GM12878 (cell line): Measurements from ENCODE around the gene CACTIN. TPM values are rescaled to one million over a fixed set of nuclear protein-coding genes. Genes with fewer than 3 reads are reported as not detected.

Experiments
- ATAC-seq: fragments of 200-7000 bp; cut with Tn5 transposase; 3 replicates; pipeline ENCODE4 v1.9.1; 2020; ENCODE audit warnings: mild to moderate bottlenecking, moderate library complexity
- BruUV-seq: library from RNA; stranded (reverse); fragments of 400-500 nt; replicated peaks from 2 replicates; lab custom pipeline; 2021; lab: Mats Ljungman, UMichigan
- CTCF ChIA-PET: fragments of 300-600 bp; sonication (Branson Sonifier 250); formaldehyde crosslinking; extraction: SDS; loops from one replicate; lab custom pipeline; 2021; ENCODE audit warnings: inconsistent platforms; lab: Yijun Ruan, JAX
- POLR2A ChIA-PET: fragments of 350-600 bp; formaldehyde crosslinking; extraction: SDS; loops from one replicate; lab custom pipeline; 2021; ENCODE audit warnings: inconsistent platforms; lab: Charles Lee
- RAD21 ChIA-PET: fragments of 300-600 bp; sonication (Branson Sonifier 250); formaldehyde crosslinking; loops from one replicate; lab custom pipeline; 2023; ENCODE audit warnings: antibody characterized with exemption; ENCODE audit not compliant: unreplicated experiment; lab: Charles Lee
- SMC1A ChIA-PET: fragments of 300-600 bp; sonication (Branson Sonifier 250); formaldehyde crosslinking; loops from one replicate; lab custom pipeline; 2023; ENCODE audit not compliant: unreplicated experiment, uncharacterized antibody; lab: Charles Lee
- DNase-seq: peaks from one replicate; pipeline ENCODE4 v3.0.0-alpha.2; 2011; ENCODE audit warnings: low read depth, low spot score
- FAIRE-seq: peaks from 3 replicates; lab custom pipeline; 2011; peaks lifted over from hg19 to GRCh38; lab: Jason Lieb, UNC
- H2AFZ ChIP-seq: 2 replicates; pipeline ENCODE4 v1.6.0; 2011; ENCODE audit warnings: low read depth, low read length, control low read depth; ENCODE audit not compliant: control insufficient read depth
- H3K27ac ChIP-seq: 2 replicates; pipeline ENCODE4 v1.5.1; 2011; ENCODE audit warnings: control low read depth; ENCODE audit not compliant: control insufficient read depth, insufficient read depth
- H3K27me3 ChIP-seq, 2 experiments: replicated peaks in 1 of 2; 2 replicates each; pipeline versions ENCODE4 v1.6.0 to v1.6.1; 2011; ENCODE audit warnings: low read length in 1 of 2; ENCODE audit not compliant: control insufficient read depth in 2 of 2, insufficient read depth in 2 of 2
- H3K36me3 ChIP-seq, 2 experiments: 2 replicates each; pipeline ENCODE4 v1.5.1; 2011; ENCODE audit warnings: low read length in 1 of 2; ENCODE audit not compliant: control insufficient read depth in 2 of 2, insufficient read depth in 2 of 2
- H3K4me1 ChIP-seq: 2 replicates; pipeline ENCODE4 v1.6.1; 2011; ENCODE audit warnings: mild to moderate bottlenecking, low read length, moderate library complexity, mixed read lengths; ENCODE audit not compliant: control insufficient read depth, insufficient read depth
- H3K4me2 ChIP-seq: 2 replicates; pipeline ENCODE4 v1.6.0; 2011; ENCODE audit warnings: control low read depth; ENCODE audit not compliant: control insufficient read depth, insufficient read depth
- H3K4me3 ChIP-seq: fragments of 200-600 bp; sonication (generic); 2 replicates; pipeline ENCODE4 v1.5.1; 2016
- H3K79me2 ChIP-seq: 2 replicates; pipeline ENCODE4 v1.6.0; 2011; ENCODE audit warnings: low read length; ENCODE audit not compliant: control insufficient read depth, insufficient read depth
- H3K9ac ChIP-seq: 2 replicates; pipeline ENCODE4 v1.8.0; 2011; ENCODE audit warnings: low read length, control low read depth, mixed read lengths; ENCODE audit not compliant: control insufficient read depth, insufficient read depth
- H3K9me3 ChIP-seq: replicated peaks from 3 replicates; pipeline ENCODE4 v1.5.1; 2011; ENCODE audit warnings: mild to moderate bottlenecking, low read length; ENCODE audit not compliant: control insufficient read depth, insufficient read depth
- H4K20me1 ChIP-seq: 2 replicates; pipeline ENCODE4 v1.6.0; 2011; ENCODE audit not compliant: control insufficient read depth, insufficient read depth
- CUX1 ChIP-seq: IDR thresholded peaks from 2 replicates; pipeline ENCODE4 v1.6.1; 2012; ENCODE audit warnings: improper control_type of control experiment, low read depth, low read length; ENCODE audit not compliant: insufficient replicate concordance
- GATAD2B ChIP-seq: fragments of 450-650 bp; conservative IDR thresholded peaks from 2 replicates; pipeline ENCODE4 v1.6.1; 2017; ENCODE audit warnings: low read depth, mild to moderate bottlenecking, moderate library complexity
- POLR2AphosphoS5 ChIP-seq: IDR thresholded peaks from 2 replicates; pipeline ENCODE4 v1.6.1; 2011; ENCODE audit warnings: mild to moderate bottlenecking, low read length, inconsistent platforms
- SP1 ChIP-seq: IDR thresholded peaks from one replicate; pipeline ENCODE4 v1.6.1; 2011; ENCODE audit warnings: low read depth, low read length
- WGBS: methylation state at CpG from one replicate; pipeline ENCODE4 v1.1.6; 2016; ENCODE audit warnings: low lambda C conversion rate; ENCODE audit not compliant: insufficient replicate concordance, insufficient coverage; ENCODE audit errors: missing lambda C conversion rate; 5-methylcytosine and 5-hydroxymethylcytosine counted together
- in situ Hi-C: fragments of 300-500 bp; cut with MboI; formaldehyde crosslinking; loops from 9 replicates; pipeline ENCODE4 v1.14.3; 2018; ENCODE audit warnings: mixed read lengths
- intact Hi-C: fragments of 100-400 bp; cut with micrococcal nuclease; formaldehyde crosslinking; loops from one replicate; pipeline ENCODE4 v1.14.2; 2022; ENCODE audit not compliant: unreplicated experiment
- polyA plus RNA-seq, 11 experiments: library from polyadenylated mRNA; depleted of rRNA in 4 of 11; unstranded in 6 of 11; stranded (reverse) in 5 of 11; fragments of >200 nt; fragmentation: Nextera tagmentation in 4 of 11; fragmentation: Illumina TruSeq in 1 of 11; extraction: Ambion mirVana in 4 of 11; extraction: Trizol in 1 of 11; gene quantifications; 1 replicate in 1 of 11; 2 replicates in 10 of 11; pipeline versions ENCODE4 v1.2.1 to v1.2.3, GENCODE V29; 2011 to 2016; ENCODE audit warnings: inconsistent platforms in 2 of 11, missing spikeins in 2 of 11, low read depth in 1 of 11
- total RNA-seq, 4 experiments: library from RNA; depleted of rRNA in 3 of 4; stranded (reverse); fragments of >200 nt in 3 of 4; fragmentation: Illumina TruSeq in 1 of 4; extraction: Trizol in 1 of 4; gene quantifications; 2 replicates each; pipeline versions ENCODE4 v1.2.1 to v1.2.3, GENCODE V29; 2013 to 2021

CACTIN gene
- total and polyA plus RNA-seq, 10 of the 15 experiments (the other 5 are each of a cell fraction or from before 2014, with no cell fraction given): 0.40 to 31.4 (median 12.5) TPM

DNA sequence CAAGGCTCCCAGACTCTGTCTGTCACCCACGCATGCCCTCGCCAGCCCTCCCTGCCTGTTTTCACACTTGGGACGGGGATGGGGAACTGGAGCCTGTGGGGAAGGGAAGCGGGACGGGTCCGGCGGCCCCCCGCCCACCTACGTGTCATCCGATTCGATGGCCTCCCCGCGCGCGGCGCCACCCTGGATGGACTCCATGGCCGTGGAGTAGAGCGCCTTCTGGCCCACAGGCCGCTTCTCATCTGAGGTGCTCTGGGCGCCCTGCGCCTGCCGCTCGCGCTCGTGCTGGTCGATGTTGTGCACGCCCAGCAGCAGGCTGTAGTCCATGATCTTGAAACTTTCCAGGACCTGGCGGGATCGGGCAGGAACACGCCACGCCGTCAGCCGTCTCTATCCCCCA is 25.1 kb upstream of the CACTIN start:
- H3K4me1 ChIP-seq: no peaks in the 10 kb centered on the region
- no peak for FAIRE-seq

More for the DNA sequence above, 25.1 kb upstream of the CACTIN start:
- RAD21 ChIA-PET: no interaction called here
- CTCF ChIA-PET: no interaction called here
- H3K36me3 ChIP-seq: peaks cover 0 to 3% of the 10 kb centered on the region in 2 experiments; a peak in 1 of 4 replicates
- H3K4me3 ChIP-seq: no peak overlapping the region
- no peak for DNase-seq
- no peak overlapping the region for H3K27ac ChIP-seq
- POLR2A ChIA-PET: no interaction called here
- no peaks in the 10 kb centered on the region for H3K27me3 ChIP-seq
- H4K20me1 ChIP-seq: no peaks in the 10 kb centered on the region
- TF ChIP-seq SP1 (no peak), POLR2AphosphoS5 (no peak), GATAD2B (no peak), CUX1 (no peak)
- no peak overlapping the region for H3K9ac ChIP-seq
- H3K9me3 ChIP-seq: no peaks in the 10 kb centered on the region
- SMC1A ChIA-PET: no interaction called here
- no peak overlapping the region for H3K4me2 ChIP-seq
- no peak for ATAC-seq
- in situ Hi-C loops: no loop called here
- intact Hi-C loops: no loop called here
- no peaks in the 10 kb centered on the region for H3K79me2 ChIP-seq
- no peak overlapping the region for H2AFZ ChIP-seq
- no TSS peak for BruUV-seq
- WGBS: 97% methylated on average over 30 of the region's 33 CpGs
